ENCODE measurements around the gene CNPPD1. TPM values are rescaled to one million over a fixed set of nuclear protein-coding genes. Genes with fewer than 3 reads are reported as not detected.

The CNPPD1 gene
- polyA plus RNA-seq, 4 donors, result 54.6 to 86.7 (median 72.2) TPM

- H3K4me3 ChIP-seq (ENCODE audit: low read depth in 1 of 3, low read length in 3 of 3), result no peak overlapping the region
- no peaks in the 10 kb centered on the region for H3K9me3 ChIP-seq (ENCODE audit: control insufficient read depth in 2 of 2, insufficient read depth in 1 of 2, low read depth in 1 of 2, low read length in 1 of 2)
- H3K36me3 ChIP-seq (ENCODE audit: control insufficient read depth in 3 of 3, insufficient read depth in 2 of 3, low read depth in 1 of 3, low read length in 3 of 3), result peaks cover 5 to 78% (median 11%) of the 10 kb centered on the region in 3 donors
- no peaks in the 10 kb centered on the region for H3K27me3 ChIP-seq (ENCODE audit: control insufficient read depth in 3 of 3, insufficient read depth in 3 of 3, low read length in 3 of 3)
- no peak for DNase-seq
- H3K4me1 ChIP-seq (ENCODE audit: control insufficient read depth in 3 of 3, insufficient read depth in 2 of 3, low read depth in 1 of 3, low read length in 2 of 3), result peaks cover 0 to 17% (median 0%) of the 10 kb centered on the region in 3 donors
- WGBS, 3 donors, result 91 to 94% (median 91%) methylated on average over 9 of the region's 9 CpGs
- H3K27ac ChIP-seq (ENCODE audit: low read depth in 1 of 3, low read length in 2 of 3), result peak overlapping the region in 2 of 3 donors; percentile 27 to 45
- FAIRE-seq, result no peak
These were observed 34.2 kb upstream of the CNPPD1 start for GRCh38 chr2:219210886-219211362.

GRCh38 chr2:219210196-219210885 lies 33.6 kb upstream of the CNPPD1 start:
- Histone ChIP-seq H3K36me3 (ENCODE audit: control insufficient read depth in 3 of 3, insufficient read depth in 2 of 3, low read depth in 1 of 3, low read length in 3 of 3) (peaks cover 5 to 72% (median 9%) of the 10 kb centered on the region in 3 donors), H3K9me3 (ENCODE audit: control insufficient read depth in 2 of 2, insufficient read depth in 1 of 2, low read depth in 1 of 2, low read length in 1 of 2) (no peaks in the 10 kb centered on the region), H3K27me3 (ENCODE audit: control insufficient read depth in 3 of 3, insufficient read depth in 3 of 3, low read length in 3 of 3) (no peaks in the 10 kb centered on the region), H3K4me1 (ENCODE audit: control insufficient read depth in 3 of 3, insufficient read depth in 2 of 3, low read depth in 1 of 3, low read length in 2 of 3) (peaks cover 0 to 18% (median 0%) of the 10 kb centered on the region in 3 donors), H3K4me3 (ENCODE audit: low read depth in 1 of 3, low read length in 3 of 3) (no peak overlapping the region), H3K27ac (ENCODE audit: low read depth in 1 of 3, low read length in 2 of 3) (peak overlapping the region in 1 of 3 donors; percentile 45)
- FAIRE-seq (no peak), DNase-seq (no peak)
- WGBS, 3 donors, result 94 to 96% (median 94%) methylated on average over 23 to 24 of the region's 24 CpGs

GRCh38 chr2:219209236-219210195 lies 32.8 kb upstream of the CNPPD1 start:
- 75 to 79% (median 75%) methylated on average over 16 to 18 of the region's 18 CpGs for WGBS, 3 donors
- Histone ChIP-seq H3K4me3 (ENCODE audit: low read depth in 1 of 3, low read length in 3 of 3) (no peak overlapping the region), H3K27ac (ENCODE audit: low read depth in 1 of 3, low read length in 2 of 3) (peak overlapping the region in 2 of 3 donors; percentile 29 to 48), H3K36me3 (ENCODE audit: control insufficient read depth in 3 of 3, insufficient read depth in 2 of 3, low read depth in 1 of 3, low read length in 3 of 3) (peaks cover 5 to 66% (median 9%) of the 10 kb centered on the region in 3 donors), H3K27me3 (ENCODE audit: control insufficient read depth in 3 of 3, insufficient read depth in 3 of 3, low read length in 3 of 3) (no peaks in the 10 kb centered on the region), H3K4me1 (ENCODE audit: control insufficient read depth in 3 of 3, insufficient read depth in 2 of 3, low read depth in 1 of 3, low read length in 2 of 3) (peaks cover 0 to 18% (median 0%) of the 10 kb centered on the region in 3 donors), H3K9me3 (ENCODE audit: control insufficient read depth in 2 of 2, insufficient read depth in 1 of 2, low read depth in 1 of 2, low read length in 1 of 2) (no peaks in the 10 kb centered on the region)
- FAIRE-seq (no peak), DNase-seq (no peak)

- FAIRE-seq (no peak), DNase-seq (no peak)
- H3K9me3 ChIP-seq (ENCODE audit: control insufficient read depth in 2 of 2, insufficient read depth in 1 of 2, low read depth in 1 of 2, low read length in 1 of 2), result no peaks in the 10 kb centered on the region
- H3K4me1 ChIP-seq (ENCODE audit: control insufficient read depth in 3 of 3, insufficient read depth in 2 of 3, low read depth in 1 of 3, low read length in 2 of 3), result peaks cover 0 to 18% (median 0%) of the 10 kb centered on the region in 3 donors
- WGBS, 3 donors, result 61 to 66% (median 64%) methylated on average over 17 of the region's 17 CpGs
- peaks cover 5 to 52% (median 9%) of the 10 kb centered on the region in 3 donors for H3K36me3 ChIP-seq (ENCODE audit: control insufficient read depth in 3 of 3, insufficient read depth in 2 of 3, low read depth in 1 of 3, low read length in 3 of 3)
- H3K27me3 ChIP-seq (ENCODE audit: control insufficient read depth in 3 of 3, insufficient read depth in 3 of 3, low read length in 3 of 3), result no peaks in the 10 kb centered on the region
- H3K4me3 ChIP-seq (ENCODE audit: low read depth in 1 of 3, low read length in 3 of 3), result peak overlapping the region in 1 of 3 donors; percentile 75
- peak overlapping the region in 2 of 3 donors; percentile 71 to 100 for H3K27ac ChIP-seq (ENCODE audit: low read depth in 1 of 3, low read length in 2 of 3)
These were observed 31.4 kb upstream of the CNPPD1 start for GRCh38 chr2:219207884-219208740.

- FAIRE-seq, result no peak
- H3K27ac ChIP-seq (ENCODE audit: low read depth in 1 of 3, low read length in 2 of 3), result peak overlapping the region in 2 of 3 donors; percentile 94 to 100
- H3K36me3 ChIP-seq (ENCODE audit: control insufficient read depth in 3 of 3, insufficient read depth in 2 of 3, low read depth in 1 of 3, low read length in 3 of 3), result peaks cover 5 to 44% (median 9%) of the 10 kb centered on the region in 3 donors
- 15 to 17% (median 15%) methylated on average over 17 to 22 of the region's 22 CpGs for WGBS, 3 donors
- DNase-seq, result no peak
- peak overlapping the region; percentile 63 to 75 (median 67) for H3K4me3 ChIP-seq (ENCODE audit: low read depth in 1 of 3, low read length in 3 of 3)
- no peaks in the 10 kb centered on the region for H3K27me3 ChIP-seq (ENCODE audit: control insufficient read depth in 3 of 3, insufficient read depth in 3 of 3, low read length in 3 of 3)
- H3K4me1 ChIP-seq (ENCODE audit: control insufficient read depth in 3 of 3, insufficient read depth in 2 of 3, low read depth in 1 of 3, low read length in 2 of 3), result peaks cover 0 to 18% (median 0%) of the 10 kb centered on the region in 3 donors
- H3K9me3 ChIP-seq (ENCODE audit: control insufficient read depth in 2 of 2, insufficient read depth in 1 of 2, low read depth in 1 of 2, low read length in 1 of 2), result no peaks in the 10 kb centered on the region
These were observed 30.6 kb upstream of the CNPPD1 start for GRCh38 chr2:219207134-219207883.

- no peaks in the 10 kb centered on the region for H3K9me3 ChIP-seq (ENCODE audit: control insufficient read depth in 2 of 2, insufficient read depth in 1 of 2, low read depth in 1 of 2, low read length in 1 of 2)
- peak within 1 kb of the TSS; percentile 88 to 100 (median 99) for H3K27ac ChIP-seq (ENCODE audit: low read depth in 1 of 3, low read length in 2 of 3)
- peak within 1 kb of the TSS; percentile 63 to 93 (median 67) for H3K4me3 ChIP-seq (ENCODE audit: low read depth in 1 of 3, low read length in 3 of 3)
- no peak for FAIRE-seq
- peaks cover 5 to 40% (median 9%) of the 10 kb centered on the region in 3 donors for H3K36me3 ChIP-seq (ENCODE audit: control insufficient read depth in 3 of 3, insufficient read depth in 2 of 3, low read depth in 1 of 3, low read length in 3 of 3)
- H3K27me3 ChIP-seq (ENCODE audit: control insufficient read depth in 3 of 3, insufficient read depth in 3 of 3, low read length in 3 of 3), result no peaks in the 10 kb centered on the region
- WGBS, 3 donors, result 0 to 1% (median 1%) methylated on average over 42 to 76 of the region's 76 CpGs
- peak; percentile 96 to 98 for DNase-seq
- peaks cover 0 to 18% (median 0%) of the 10 kb centered on the region in 3 donors for H3K4me1 ChIP-seq (ENCODE audit: control insufficient read depth in 3 of 3, insufficient read depth in 2 of 3, low read depth in 1 of 3, low read length in 2 of 3)
These were observed 29.8 kb upstream of the CNPPD1 start, which contains the start of gene ZFAND2B for GRCh38 chr2:219206328-219207133. TSS of gene ZFAND2B (plus strand) at chr2:219206782. CDS start at chr2:219206988, 206 bp downstream.

GRCh38 chr2:219205981-219206327 lies 29.2 kb upstream of the CNPPD1 start:
- Histone ChIP-seq H3K27me3 (ENCODE audit: control insufficient read depth in 3 of 3, insufficient read depth in 3 of 3, low read length in 3 of 3) (no peaks in the 10 kb centered on the region), H3K36me3 (ENCODE audit: control insufficient read depth in 3 of 3, insufficient read depth in 2 of 3, low read depth in 1 of 3, low read length in 3 of 3) (peaks cover 5 to 36% (median 9%) of the 10 kb centered on the region in 3 donors), H3K4me3 (ENCODE audit: low read depth in 1 of 3, low read length in 3 of 3) (peak overlapping the region in 2 of 3 donors; percentile 63 to 93), H3K9me3 (ENCODE audit: control insufficient read depth in 2 of 2, insufficient read depth in 1 of 2, low read depth in 1 of 2, low read length in 1 of 2) (no peaks in the 10 kb centered on the region), H3K4me1 (ENCODE audit: control insufficient read depth in 3 of 3, insufficient read depth in 2 of 3, low read depth in 1 of 3, low read length in 2 of 3) (peaks cover 0 to 18% (median 0%) of the 10 kb centered on the region in 3 donors), H3K27ac (ENCODE audit: low read depth in 1 of 3, low read length in 2 of 3) (peak overlapping the region; percentile 88 to 100 (median 99))
- FAIRE-seq, result no peak
- no peak for DNase-seq
- WGBS, 3 donors, result 9 to 14% (median 14%) methylated on average over 7 of the region's 7 CpGs
